Left ventricle myocardium inferior (tissue), 1 donor: Measurements from ENCODE around the gene NR2F6. TPM values are rescaled to one million over a fixed set of nuclear protein-coding genes. Genes with fewer than 3 reads are reported as not detected.

ENCODE experiments used
- DNase-seq: peaks from one replicate; pipeline ENCODE4 v3.0.0-alpha.2; 2020
- H3K27ac ChIP-seq: fragments of 200-600 bp; replicated peaks from 2 replicates; pipeline ENCODE4 v1.8.0; 2021
- H3K27me3 ChIP-seq: fragments of 200-600 bp; 2 replicates; pipeline ENCODE4 v1.8.0; 2021; ENCODE audit warnings: low read depth
- H3K36me3 ChIP-seq: fragments of 200-600 bp; 2 replicates; pipeline ENCODE4 v1.8.0; 2021
- H3K4me1 ChIP-seq: fragments of 200-600 bp; 2 replicates; pipeline ENCODE4 v1.8.0; 2021
- H3K4me3 ChIP-seq: fragments of 200-600 bp; 2 replicates; pipeline ENCODE4 v1.8.0; 2021; ENCODE audit warnings: mild to moderate bottlenecking, moderate library complexity
- H3K9me3 ChIP-seq: fragments of 200-600 bp; replicated peaks from 2 replicates; pipeline ENCODE4 v1.8.0; 2021
- CTCF ChIP-seq: fragments of 200-600 bp; IDR thresholded peaks from 2 replicates; pipeline ENCODE4 v1.8.0; 2021; ENCODE audit warnings: antibody characterized with exemption, mild to moderate bottlenecking, borderline replicate concordance
- intact Hi-C: fragments of 100-400 bp; cut with micrococcal nuclease; formaldehyde crosslinking; loops from one replicate; pipeline ENCODE4 v1.11.0; 2022
- total RNA-seq: library from RNA; stranded (reverse); fragmentation: NEBNext Ultra II Directional; extraction: Animal tissue kit (Norgen Biotek cat#: 25700); gene quantifications from one replicate; pipeline ENCODE4 v1.2.1, GENCODE V29; 2021
- donor health status: DM: no; HTN: yes; CAD: no; lungs with severe emphysema.

The NR2F6 gene
- total RNA-seq, 1 donor from 2014 or later: 60.1 TPM

GRCh38 chr19:17244618-17245534, 843 bp downstream of the NR2F6 start:
- H3K4me3 ChIP-seq: peak overlapping the region; percentile 91
- no peaks in the 10 kb centered on the region for H3K9me3 ChIP-seq
- H3K27ac ChIP-seq: peak overlapping the region; percentile 93
- H3K27me3 ChIP-seq: no peaks in the 10 kb centered on the region
- peaks cover 55% of the 10 kb centered on the region for H3K4me1 ChIP-seq
- no peak for TF ChIP-seq CTCF
- DNase-seq: peak; percentile 51
- intact Hi-C loops: no loop called here
- peaks cover 11% of the 10 kb centered on the region for H3K36me3 ChIP-seq

GRCh38 chr19:17243830-17244617, 1.7 kb downstream of the NR2F6 start:
- peak; percentile 75 for DNase-seq
- H3K27ac ChIP-seq: peak overlapping the region; percentile 93
- no peaks in the 10 kb centered on the region for H3K9me3 ChIP-seq
- H3K4me1 ChIP-seq: peaks cover 57% of the 10 kb centered on the region
- no peaks in the 10 kb centered on the region for H3K27me3 ChIP-seq
- intact Hi-C loops: no loop called here
- TF ChIP-seq CTCF: no peak
- H3K4me3 ChIP-seq: peak overlapping the region; percentile 91
- H3K36me3 ChIP-seq: peaks cover 14% of the 10 kb centered on the region

GRCh38 chr19:17243211-17243829, 2.4 kb downstream of the NR2F6 start:
- peaks cover 57% of the 10 kb centered on the region for H3K4me1 ChIP-seq
- intact Hi-C loops: no loop called here
- no peaks in the 10 kb centered on the region for H3K9me3 ChIP-seq

GRCh38 chr19:17242431-17243208, 3.1 kb downstream of the NR2F6 start:
- TF ChIP-seq CTCF: no peak
- Histone ChIP-seq H3K27ac (peak overlapping the region; percentile 93), H3K9me3 (no peaks in the 10 kb centered on the region), H3K36me3 (peaks cover 28% of the 10 kb centered on the region), H3K27me3 (no peaks in the 10 kb centered on the region), H3K4me1 (peaks cover 57% of the 10 kb centered on the region), H3K4me3 (peak overlapping the region; percentile 91)
- intact Hi-C loops: no loop called here
- no peak for DNase-seq

More at GRCh38 chr19:17243211-17243829, 2.4 kb downstream of the NR2F6 start:
- Histone ChIP-seq H3K36me3 (peaks cover 21% of the 10 kb centered on the region), H3K27me3 (no peaks in the 10 kb centered on the region), H3K27ac (peak overlapping the region; percentile 93), H3K4me3 (peak overlapping the region; percentile 91)
- no peak for DNase-seq
- no peak for TF ChIP-seq CTCF
